ENCODE data around the gene FASN.
"Not testable (repeated sequence)": the region's sequence is repeated elsewhere in the genome, so short reads cannot be mapped to it uniquely, and the experiment has no call there.

FASN gene

GRCh38 chr17:82054351-82055022, 43.5 kb downstream of the FASN start:
- no peak for DNase-seq

GRCh38 chr17:82053556-82054263, 44.3 kb downstream of the FASN start:
- DNase-seq: no peak

GRCh38 chr17:82053130-82053529, 44.9 kb downstream of the FASN start:
- no peak for DNase-seq

- DNase-seq: no peak
Observed at GRCh38 chr17:82052638-82053059, 45.4 kb downstream of the FASN start.

- DNase-seq: peak; percentile 68
Observed at GRCh38 chr17:82051776-82052637, 46.0 kb downstream of the FASN start, which contains the start of the genes GPS1 and RFNG. TSS of gene GPS1 (plus strand) at chr17:82051898. CDS start at chr17:82051932, 34 bp downstream. TSS of gene RFNG (minus strand) at chr17:82051811. CDS start at chr17:82051766, 45 bp downstream.

GRCh38 chr17:82050761-82051641, 47.0 kb downstream of the FASN start:
- no peak for DNase-seq

GRCh38 chr17:82050152-82050760, 47.8 kb downstream of the FASN start:
- no peak for DNase-seq

GRCh38 chr17:82049521-82049971, 48.5 kb downstream of the FASN start:
- no peak for DNase-seq

GRCh38 chr17:82049106-82049505, 48.9 kb downstream of the FASN start:
- DNase-seq: no peak

GRCh38 chr17:82048571-82048971, 49.5 kb downstream of the FASN start:
- DNase-seq: no peak

GRCh38 chr17:82047914-82048570, 50.0 kb downstream of the FASN start:
- DNase-seq: no peak

- DNase-seq: no peak
Observed at GRCh38 chr17:82047379-82047778, 50.7 kb downstream of the FASN start.

- DNase-seq: no peak
Observed at GRCh38 chr17:82046903-82047302, 51.1 kb downstream of the FASN start.

- DNase-seq: no peak
Observed at GRCh38 chr17:82045936-82046484, 52.0 kb downstream of the FASN start.

- no peak for DNase-seq
Observed at GRCh38 chr17:82043507-82043906, 54.5 kb downstream of the FASN start.

GRCh38 chr17:82042649-82043048, 55.4 kb downstream of the FASN start:
- DNase-seq: no peak

GRCh38 chr17:82041144-82041814, 56.8 kb downstream of the FASN start:
- no peak for DNase-seq

GRCh38 chr17:82039695-82040299, 58.2 kb downstream of the FASN start:
- no peak for DNase-seq

- DNase-seq: not testable (repeated sequence)
Observed at GRCh38 chr17:82038796-82039409, 59.1 kb downstream of the FASN start.

- DNase-seq: no peak
Observed at GRCh38 chr17:82037889-82038195, 60.2 kb downstream of the FASN start.

Data from CD4-positive, alpha-beta T cell treated with Interleukin-4 for 4 hours (primary cell).